Measurements from ENCODE around the gene ITPKB.

ITPKB gene

DNA sequence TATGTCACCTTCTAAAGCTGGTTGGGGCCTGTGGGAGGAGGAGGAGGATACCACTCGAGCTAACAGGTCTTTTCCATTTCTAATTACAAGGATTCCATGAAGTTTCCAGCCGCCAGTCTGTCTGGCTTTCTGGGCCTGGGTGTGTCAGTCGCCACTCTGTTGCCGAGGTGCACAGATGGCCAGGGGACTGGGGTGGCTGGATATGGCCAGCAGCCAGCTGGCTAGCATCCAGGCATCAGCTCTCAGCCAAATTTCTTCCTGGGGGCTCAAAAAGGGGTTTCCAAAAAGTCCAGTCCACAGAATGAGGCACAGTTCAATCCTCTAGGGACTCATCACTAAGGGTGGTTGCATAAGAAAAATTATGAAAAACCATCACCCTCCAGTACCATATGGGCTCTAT lies 32.4 kb downstream of the ITPKB start:
- TF ChIP-seq, protein P1, sequence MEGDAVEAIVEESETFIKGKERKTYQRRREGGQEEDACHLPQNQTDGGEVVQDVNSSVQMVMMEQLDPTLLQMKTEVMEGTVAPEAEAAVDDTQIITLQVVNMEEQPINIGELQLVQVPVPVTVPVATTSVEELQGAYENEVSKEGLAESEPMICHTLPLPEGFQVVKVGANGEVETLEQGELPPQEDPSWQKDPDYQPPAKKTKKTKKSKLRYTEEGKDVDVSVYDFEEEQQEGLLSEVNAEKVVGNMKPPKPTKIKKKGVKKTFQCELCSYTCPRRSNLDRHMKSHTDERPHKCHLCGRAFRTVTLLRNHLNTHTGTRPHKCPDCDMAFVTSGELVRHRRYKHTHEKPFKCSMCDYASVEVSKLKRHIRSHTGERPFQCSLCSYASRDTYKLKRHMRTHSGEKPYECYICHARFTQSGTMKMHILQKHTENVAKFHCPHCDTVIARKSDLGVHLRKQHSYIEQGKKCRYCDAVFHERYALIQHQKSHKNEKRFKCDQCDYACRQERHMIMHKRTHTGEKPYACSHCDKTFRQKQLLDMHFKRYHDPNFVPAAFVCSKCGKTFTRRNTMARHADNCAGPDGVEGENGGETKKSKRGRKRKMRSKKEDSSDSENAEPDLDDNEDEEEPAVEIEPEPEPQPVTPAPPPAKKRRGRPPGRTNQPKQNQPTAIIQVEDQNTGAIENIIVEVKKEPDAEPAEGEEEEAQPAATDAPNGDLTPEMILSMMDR (IDR thresholded peaks at IDR 0.05; ENCODE audit: insufficient read depth, low read length, missing control alignments) = no peak
- POLR2A ChIA-PET = no interaction called here
- CTCF ChIA-PET = no interaction called here
- no peak for DNase-seq (ENCODE audit: low read depth, low spot score)
- no peak overlapping the region for H3K4me3 ChIP-seq (ENCODE audit: low read depth, low read length)

DNA sequence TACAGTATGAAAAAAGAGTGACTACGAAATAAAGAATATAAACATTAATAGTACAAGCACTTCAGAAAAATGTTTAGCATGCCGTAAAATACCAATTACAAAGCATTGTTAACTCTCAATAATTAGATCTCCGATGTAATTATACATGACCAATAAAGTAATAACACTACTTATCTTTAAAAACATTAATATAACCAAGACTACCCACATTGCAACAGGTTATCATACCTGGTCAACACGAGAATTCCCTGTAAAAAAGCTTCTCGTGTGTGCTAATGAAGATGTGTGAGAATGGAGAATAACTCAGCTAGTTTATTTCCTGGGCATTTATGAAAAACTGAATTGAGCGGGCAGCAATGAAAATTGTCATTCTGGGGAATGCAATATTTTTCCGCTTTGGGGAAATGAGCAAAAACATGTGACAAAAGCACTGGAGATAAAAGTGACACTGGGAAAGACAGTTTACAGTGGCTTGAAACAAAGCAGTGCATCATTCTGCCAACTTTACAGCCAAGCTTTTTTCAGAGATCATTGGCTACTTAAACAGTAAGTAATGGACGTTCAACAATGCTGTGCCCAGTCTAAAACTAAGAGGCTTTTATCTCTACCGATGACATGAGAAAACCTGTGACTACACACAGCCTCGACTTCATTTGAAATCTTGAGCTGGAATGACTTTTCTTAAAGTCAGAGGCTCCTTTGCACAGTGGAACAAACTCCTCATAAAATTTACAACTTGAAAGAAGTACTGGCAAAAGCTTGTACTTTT lies 34.7 kb downstream of the ITPKB start:
- TF ChIP-seq, protein P1 (IDR thresholded peaks at IDR 0.05; ENCODE audit: insufficient read depth, low read length, missing control alignments) = no peak
- POLR2A ChIA-PET = no interaction called here
- CTCF ChIA-PET = interaction anchor here (1.0 to 2.4 kb wide), 4 partner anchors 8 to 96 kb away, joined by 3 to 7 read pairs (median 4); no protein-coding TSS in a partner anchor
- H3K4me3 ChIP-seq (ENCODE audit: low read depth, low read length) = no peak overlapping the region
- no peak for DNase-seq (ENCODE audit: low read depth, low spot score)

DNA sequence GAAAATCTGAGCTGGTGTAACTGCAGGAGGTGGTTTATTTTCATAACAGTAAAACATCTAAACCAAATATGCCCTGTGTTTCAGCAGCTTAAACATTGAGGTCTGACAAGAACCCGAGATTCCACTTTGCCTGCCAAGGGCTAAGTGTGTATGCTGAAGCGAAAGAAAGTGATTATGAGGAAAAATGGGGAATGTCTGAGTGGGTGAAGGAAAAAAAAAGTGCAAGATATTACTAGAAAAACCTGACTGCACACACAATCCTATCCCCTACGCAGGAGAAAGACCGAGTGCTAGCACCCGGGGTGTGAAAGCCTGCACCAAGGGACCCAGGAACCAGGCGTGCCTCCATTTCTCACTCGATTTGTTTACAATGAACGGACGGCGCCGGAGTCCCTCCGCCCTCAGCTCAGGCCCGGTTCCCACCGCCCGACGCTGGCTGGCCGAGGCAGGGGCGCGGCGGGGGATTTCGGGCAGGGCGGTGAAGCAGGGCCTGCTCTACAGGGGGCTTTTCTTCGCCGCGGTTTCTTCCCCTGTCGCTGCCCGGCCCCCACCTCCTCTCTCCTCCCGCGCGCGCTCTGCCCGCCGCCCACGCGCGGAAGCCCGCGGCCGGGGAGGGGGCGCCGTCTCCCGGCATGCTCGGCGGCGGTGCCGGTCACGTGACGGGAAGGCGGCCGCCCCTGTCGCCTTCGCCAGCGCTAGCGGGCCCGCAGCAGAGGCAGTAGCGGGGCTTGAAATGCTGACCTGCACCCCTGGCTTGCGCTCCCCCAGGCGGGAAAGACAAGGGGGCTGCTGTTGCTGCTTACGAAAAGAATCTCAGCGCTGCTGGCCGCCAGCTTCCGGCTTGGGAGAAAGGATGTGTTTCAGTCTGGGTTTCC lies 35.9 kb downstream of the ITPKB start:
- peak overlapping the region; percentile 62 for H3K4me3 ChIP-seq (ENCODE audit: low read depth, low read length)
- ChIA-PET CTCF (interaction anchor here (1.0 to 2.4 kb wide), 3 partner anchors 9 to 15 kb away, joined by 3 to 7 read pairs (median 6); no protein-coding TSS in a partner anchor), POLR2A (interaction anchor here (0.7 to 1.1 kb wide), 5 partner anchors 10 to 75 kb away, joined by 3 read pairs; no protein-coding TSS in a partner anchor)
- DNase-seq (ENCODE audit: low read depth, low spot score) = peak; percentile 67
- TF ChIP-seq, protein P1 (IDR thresholded peaks at IDR 0.05; ENCODE audit: insufficient read depth, low read length, missing control alignments) = no peak

GRCh38 chr1:226702318-226702956 lies 36.6 kb downstream of the ITPKB start:
- H3K4me3 ChIP-seq (ENCODE audit: low read depth, low read length) = peak overlapping the region; percentile 62
- POLR2A ChIA-PET = interaction anchor here (0.7 to 1.1 kb wide), 5 partner anchors 10 to 76 kb away, joined by 3 read pairs; no protein-coding TSS in a partner anchor
- no peak for DNase-seq (ENCODE audit: low read depth, low spot score)
- TF ChIP-seq, protein P1 (IDR thresholded peaks at IDR 0.05; ENCODE audit: insufficient read depth, low read length, missing control alignments) = no peak
- CTCF ChIA-PET = interaction anchor here (2.2 to 2.4 kb wide), 2 partner anchors 10 to 14 kb away, joined by 6 to 7 read pairs; no protein-coding TSS in a partner anchor

- no peak for DNase-seq (ENCODE audit: low read depth, low spot score)
- CTCF ChIA-PET = interaction anchor here (1.2 kb wide), 1 partner anchor 294 kb away, joined by 3 read pairs; no protein-coding TSS in a partner anchor
- no peak overlapping the region for H3K4me3 ChIP-seq (ENCODE audit: low read depth, low read length)
- POLR2A ChIA-PET = no interaction called here
- TF ChIP-seq, protein P1 (IDR thresholded peaks at IDR 0.05; ENCODE audit: insufficient read depth, low read length, missing control alignments) = no peak
Measured at GRCh38 chr1:226700861-226701260, 38.2 kb downstream of the ITPKB start.

All from AG04449 (cell line).